A673 (cell line): ENCODE measurements around the gene UQCRC1. TPM values are rescaled to one million over a fixed set of nuclear protein-coding genes. Genes with fewer than 3 reads are reported as not detected.

ENCODE experiments used
- BruUV-seq: library from RNA; stranded (reverse); fragments of 400-500 nt; replicated peaks from 2 replicates; lab custom pipeline; 2021; lab: Mats Ljungman, UMichigan
- CTCF ChIA-PET: fragments of 300-600 bp; sonication (Branson Sonifier 250); formaldehyde crosslinking; loops from one replicate; lab custom pipeline; 2022; ENCODE audit warnings: antibody characterized with exemption; lab: Charles Lee
- POLR2A ChIA-PET: fragments of 300-600 bp; sonication (Branson Sonifier 250); formaldehyde crosslinking; loops from one replicate; lab custom pipeline; 2022; ENCODE audit warnings: antibody characterized with exemption; ENCODE audit not compliant: low non-redundant PET; lab: Charles Lee
- DNase-seq: peaks from one replicate; pipeline ENCODE4 v3.0.0-alpha.2; 2015; ENCODE audit warnings: low spot score
- H3K27ac ChIP-seq: fragments of 200-600 bp; sonication (generic); 2 replicates; pipeline ENCODE4 v1.5.1; 2016; ENCODE audit warnings: mixed run types, low read depth, mild to moderate bottlenecking, mixed read lengths, antibody characterized with exemption, low read length; ENCODE audit not compliant: poor library complexity, severe bottlenecking
- H3K27me3 ChIP-seq: fragments of 200-600 bp; sonication (generic); replicated peaks from 2 replicates; pipeline ENCODE4 v1.6.1; 2017; ENCODE audit warnings: mixed run types, low read depth, mild to moderate bottlenecking, mixed read lengths, antibody characterized with exemption, low read length; ENCODE audit not compliant: insufficient read depth, poor library complexity
- H3K36me3 ChIP-seq: fragments of 200-600 bp; sonication (generic); 2 replicates; pipeline ENCODE4 v1.6.1; 2016; ENCODE audit warnings: mixed run types, mild to moderate bottlenecking, mixed read lengths, antibody characterized with exemption, low read length; ENCODE audit not compliant: insufficient read depth, poor library complexity, severe bottlenecking
- H3K4me1 ChIP-seq: fragments of 200-600 bp; sonication (generic); 2 replicates; pipeline ENCODE4 v1.6.1; 2017; ENCODE audit warnings: mixed run types, mild to moderate bottlenecking, mixed read lengths, antibody characterized with exemption, low read length; ENCODE audit not compliant: insufficient read depth, poor library complexity, severe bottlenecking
- H3K4me3 ChIP-seq: fragments of 200-600 bp; sonication (generic); 2 replicates; pipeline ENCODE4 v1.5.1; 2016; ENCODE audit warnings: low read depth, mixed run types, mild to moderate bottlenecking, mixed read lengths, low read length; ENCODE audit not compliant: poor library complexity, severe bottlenecking
- H3K9me3 ChIP-seq: fragments of 200-600 bp; sonication (generic); 2 replicates; pipeline ENCODE4 v1.6.1; 2016; ENCODE audit warnings: mixed run types, low read depth, mild to moderate bottlenecking, mixed read lengths, antibody characterized with exemption, low read length; ENCODE audit not compliant: poor library complexity, severe bottlenecking
- CTCF ChIP-seq: fragments of 300-800, 200-600 bp; sonication (generic); conservative IDR thresholded peaks from 2 replicates; pipeline ENCODE4 v1.5.1; 2017; ENCODE audit warnings: low read depth, mild to moderate bottlenecking, antibody characterized with exemption, low read length, moderate library complexity, mixed read lengths
- EZH2 ChIP-seq: fragments of 200-600 bp; sonication (generic); IDR thresholded peaks from 2 replicates; pipeline ENCODE4 v1.6.1; 2017; ENCODE audit warnings: borderline replicate concordance, low read depth, mild to moderate bottlenecking, mixed read lengths, antibody characterized with exemption, low read length; ENCODE audit not compliant: poor library complexity, severe bottlenecking
- intact Hi-C: fragments of 100-400 bp; cut with micrococcal nuclease; formaldehyde crosslinking; loops from one replicate; pipeline ENCODE4 v1.10.0; 2022; ENCODE audit not compliant: unreplicated experiment
- total RNA-seq: library from RNA; stranded (reverse); gene quantifications from 2 replicates; pipeline ENCODE4 v1.2.3, GENCODE V29; 2021

The UQCRC1 gene
- total RNA-seq, 1 experiment from 2014 or later = 189 TPM

DNA sequence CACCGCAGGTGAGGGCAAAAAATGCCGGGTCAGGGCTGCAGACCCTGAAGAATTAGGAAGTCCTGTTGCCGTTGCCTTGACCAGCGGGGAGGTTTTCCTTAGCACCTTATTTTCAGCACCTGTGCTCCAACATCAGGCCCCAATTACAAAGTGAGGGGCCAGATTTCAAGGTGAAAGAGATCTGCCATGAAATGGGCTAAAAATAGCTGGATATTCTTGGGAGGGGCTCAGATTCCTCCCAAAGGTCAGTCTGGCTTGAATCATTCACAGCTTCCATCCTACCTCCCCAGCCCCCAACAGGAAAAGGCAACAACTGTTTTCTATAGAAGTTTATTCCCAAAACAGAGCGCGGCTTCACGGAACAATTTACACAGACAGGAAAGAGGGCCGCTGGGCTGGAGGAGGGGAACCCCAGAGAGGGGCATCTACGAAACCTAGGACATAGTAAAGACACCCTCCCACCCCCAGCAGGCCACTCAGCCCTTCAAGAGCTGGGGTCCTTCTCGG lies 26.8 kb upstream of the UQCRC1 start:
- intact Hi-C loops = no loop called here
- POLR2A ChIA-PET = no interaction called here
- H3K4me3 ChIP-seq = peak overlapping the region; percentile 70
- H3K27me3 ChIP-seq = no peaks in the 10 kb centered on the region
- H3K9me3 ChIP-seq = no peaks in the 10 kb centered on the region
- CTCF ChIA-PET = no interaction called here
- TF ChIP-seq CTCF = no peak
- TF ChIP-seq EZH2 = no peak
- no peaks in the 10 kb centered on the region for H3K4me1 ChIP-seq
- H3K36me3 ChIP-seq = no peaks in the 10 kb centered on the region
- no TSS peak for BruUV-seq
- H3K27ac ChIP-seq = peak overlapping the region; percentile 47
- no peak for DNase-seq

GRCh38 chr3:48635222-48636021 lies 26.0 kb upstream of the UQCRC1 start, which contains the start of gene SLC26A6:
Gene SLC26A6, minus strand, starts transcription at chr3:48635461. Its CDS starts 68 bp downstream, at chr3:48635393.
- DNase-seq = peak; percentile 91
- H3K27me3 ChIP-seq = no peaks in the 10 kb centered on the region
- peak within 1 kb of the TSS; percentile 47 for H3K27ac ChIP-seq
- POLR2A ChIA-PET = no interaction called here
- CTCF ChIA-PET = no interaction called here
- H3K36me3 ChIP-seq = no peaks in the 10 kb centered on the region
- BruUV-seq = no TSS peak
- no peaks in the 10 kb centered on the region for H3K9me3 ChIP-seq
- intact Hi-C loops = no loop called here
- H3K4me3 ChIP-seq = peak within 1 kb of the TSS; percentile 70
- TF ChIP-seq CTCF (peak; percentile 34; the same call in 1 of the 2 replicates), EZH2 (no peak)
- no peaks in the 10 kb centered on the region for H3K4me1 ChIP-seq

- intact Hi-C loops = no loop called here
- BruUV-seq = no TSS peak
- H3K27me3 ChIP-seq = no peaks in the 10 kb centered on the region
- TF ChIP-seq CTCF = no peak
- TF ChIP-seq EZH2 = no peak
- ChIA-PET POLR2A (no interaction called here), CTCF (no interaction called here)
- DNase-seq = peak; percentile 37
- peak overlapping the region; percentile 70 for H3K4me3 ChIP-seq
- no peaks in the 10 kb centered on the region for H3K36me3 ChIP-seq
- H3K4me1 ChIP-seq = no peaks in the 10 kb centered on the region
- peak overlapping the region; percentile 47 for H3K27ac ChIP-seq
- H3K9me3 ChIP-seq = no peaks in the 10 kb centered on the region
These were observed 25.3 kb upstream of the UQCRC1 start for GRCh38 chr3:48634661-48635221.
